Colon (tissue), 2 donors: ENCODE measurements around the gene TMEM100.

ENCODE experiments used
- FAIRE-seq: peaks from 2 replicates; lab custom pipeline; 2012; peaks lifted over from hg19 to GRCh38; lab: Jason Lieb, UNC
- donor health status: control.
- donor health status: control.

TMEM100 gene

DNA sequence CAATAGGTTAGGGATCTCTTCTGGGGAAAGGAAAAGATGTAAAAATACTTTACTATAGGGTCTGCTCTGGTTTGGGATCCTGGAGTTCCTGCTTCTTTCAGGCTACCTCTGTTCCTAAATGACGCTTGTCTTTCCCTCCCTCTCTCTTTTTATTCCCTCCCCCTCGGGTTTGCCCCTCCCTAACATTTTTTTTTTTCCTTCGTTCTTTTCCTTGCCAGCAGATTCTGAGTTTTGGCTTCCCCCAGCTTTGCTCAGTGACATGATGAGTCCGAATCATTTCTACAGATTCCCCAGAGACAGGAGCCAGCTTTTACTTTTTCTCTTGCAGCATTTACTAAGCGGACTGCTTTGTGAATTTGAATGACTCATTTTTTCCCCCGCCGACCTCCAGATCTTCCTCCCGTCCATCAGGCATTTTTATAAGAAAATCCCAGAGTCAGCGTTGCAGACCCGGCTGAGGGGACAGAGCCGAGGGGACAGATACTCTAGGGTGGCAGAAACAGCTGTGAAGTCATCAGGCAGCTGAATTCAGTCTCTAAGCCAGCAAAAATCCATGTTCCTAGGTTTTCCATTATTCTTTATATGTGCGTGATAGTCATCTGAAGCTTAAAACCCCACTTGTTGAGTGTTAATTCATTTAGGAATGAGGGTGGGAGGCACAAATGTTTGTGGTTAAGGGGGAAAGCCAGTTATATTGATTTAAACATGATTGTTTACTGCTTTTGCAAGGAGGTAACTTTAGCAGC lies at the start of gene TMEM100:
Gene TMEM100 (minus strand): TSS at position 123 of the 746 bp plus-strand sequence. CDS start 1,794 bp downstream, outside the sequence.
- FAIRE-seq: no peak

GRCh38 chr17:55772086-55772485 lies 49.4 kb upstream of the TMEM100 start:
- no peak for FAIRE-seq

DNA sequence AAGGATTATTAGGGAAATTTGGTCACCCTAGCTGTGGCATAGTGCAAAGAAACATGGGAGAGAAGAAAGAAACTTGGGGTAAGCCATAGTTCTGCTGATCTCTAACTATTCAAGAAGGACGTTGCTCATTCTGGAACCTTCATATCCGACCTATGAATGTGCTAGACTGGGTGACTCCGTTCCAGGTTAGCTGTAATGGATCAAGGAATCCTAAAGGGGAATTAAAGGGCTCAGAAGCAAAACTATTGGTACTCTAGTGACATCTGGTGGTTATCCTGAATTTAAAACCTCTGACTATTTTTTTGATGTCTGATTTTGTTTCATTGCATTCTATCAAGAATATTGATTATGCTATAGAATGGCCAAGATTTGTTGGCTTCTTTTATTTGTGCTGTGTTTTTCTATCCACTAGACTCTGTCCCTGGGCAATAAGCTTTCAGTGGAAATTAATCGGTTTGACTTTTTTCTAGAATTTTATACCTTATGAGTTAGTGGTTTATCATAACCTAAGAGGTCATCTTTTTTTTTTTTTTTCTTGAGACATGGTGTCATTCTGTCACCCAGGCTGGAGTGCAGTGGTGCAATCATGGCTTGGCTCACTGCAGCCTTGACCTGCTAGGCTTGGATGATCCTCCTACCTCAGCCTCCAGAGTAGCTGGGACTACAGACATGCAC lies 47.7 kb upstream of the TMEM100 start:
- no peak for FAIRE-seq

- no peak for FAIRE-seq
Measured at GRCh38 chr17:55769625-55770000, 46.9 kb upstream of the TMEM100 start.

DNA sequence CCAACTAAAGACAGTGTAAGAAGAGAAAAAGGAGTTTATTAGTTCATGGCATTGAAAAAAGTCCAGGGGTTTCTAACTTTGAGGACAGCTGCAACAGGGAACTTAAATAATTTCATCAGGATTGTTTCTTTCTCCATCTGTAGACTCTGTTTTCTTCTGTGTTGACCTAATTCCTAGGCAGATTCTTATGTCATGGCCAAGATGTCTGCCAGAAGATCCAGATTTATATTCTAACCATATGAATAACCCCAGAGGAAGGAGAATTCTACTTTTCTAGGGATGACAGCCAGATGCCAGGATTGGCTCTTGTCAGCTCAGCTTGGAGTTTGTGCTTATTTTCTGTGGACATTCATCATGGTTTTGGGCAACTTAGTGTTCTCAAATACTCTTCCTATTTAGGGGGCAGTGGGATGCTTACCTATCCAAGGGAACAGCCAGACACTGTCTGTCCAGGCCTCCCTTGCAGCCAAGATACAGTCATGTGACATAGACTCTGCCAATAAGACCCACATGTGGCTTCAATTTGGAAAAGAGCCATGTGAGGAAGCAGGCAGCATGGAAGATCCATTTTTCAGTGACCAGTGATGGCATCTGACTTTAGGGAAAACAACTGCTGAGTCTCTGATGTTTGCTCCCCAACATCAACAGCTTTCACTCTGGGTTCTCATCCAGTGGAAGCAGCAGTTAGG lies 46.4 kb upstream of the TMEM100 start:
- no peak for FAIRE-seq

- no peak for FAIRE-seq
Measured at GRCh38 chr17:55765472-55765871, 42.8 kb upstream of the TMEM100 start.

GRCh38 chr17:55764610-55765009 lies 41.9 kb upstream of the TMEM100 start:
- no peak for FAIRE-seq

- FAIRE-seq: no peak
Measured at GRCh38 chr17:55763856-55764255, 41.2 kb upstream of the TMEM100 start.

DNA sequence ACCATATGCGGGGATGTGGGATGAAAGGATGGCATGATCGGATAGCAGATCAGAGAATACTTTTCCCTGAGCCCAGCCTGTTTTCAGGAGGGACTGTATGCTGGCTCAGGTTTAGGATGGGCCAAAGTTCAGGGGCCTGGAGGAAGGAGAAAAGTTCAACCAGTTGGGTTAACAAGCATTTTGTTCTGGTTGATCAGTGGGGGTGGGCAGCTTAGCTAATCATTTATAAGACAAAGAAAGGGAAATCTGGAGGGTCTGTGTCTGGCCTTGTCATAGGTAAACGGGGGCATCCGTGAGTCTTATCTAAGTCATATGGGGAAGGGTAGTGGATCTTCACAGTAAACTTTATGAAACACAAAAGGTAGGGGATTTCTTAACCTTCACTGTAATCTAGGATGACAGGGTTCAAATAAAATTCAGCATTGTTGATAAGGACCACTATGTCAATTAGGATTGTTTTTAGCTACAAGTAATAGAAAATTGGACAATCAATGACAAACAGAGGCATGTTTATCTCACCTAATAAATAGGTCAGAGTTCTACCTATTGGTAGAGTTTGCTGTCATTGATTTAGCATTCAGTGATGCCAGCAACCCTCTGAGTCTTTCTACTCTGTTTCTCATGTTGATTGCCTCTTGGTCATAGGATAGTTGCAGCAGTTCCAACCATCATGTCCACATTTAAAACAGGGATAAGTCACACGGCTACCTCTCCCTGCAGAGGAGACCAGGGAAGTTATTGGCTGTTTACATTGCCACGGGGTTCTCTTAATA lies 39.6 kb upstream of the TMEM100 start:
- FAIRE-seq: no peak

DNA sequence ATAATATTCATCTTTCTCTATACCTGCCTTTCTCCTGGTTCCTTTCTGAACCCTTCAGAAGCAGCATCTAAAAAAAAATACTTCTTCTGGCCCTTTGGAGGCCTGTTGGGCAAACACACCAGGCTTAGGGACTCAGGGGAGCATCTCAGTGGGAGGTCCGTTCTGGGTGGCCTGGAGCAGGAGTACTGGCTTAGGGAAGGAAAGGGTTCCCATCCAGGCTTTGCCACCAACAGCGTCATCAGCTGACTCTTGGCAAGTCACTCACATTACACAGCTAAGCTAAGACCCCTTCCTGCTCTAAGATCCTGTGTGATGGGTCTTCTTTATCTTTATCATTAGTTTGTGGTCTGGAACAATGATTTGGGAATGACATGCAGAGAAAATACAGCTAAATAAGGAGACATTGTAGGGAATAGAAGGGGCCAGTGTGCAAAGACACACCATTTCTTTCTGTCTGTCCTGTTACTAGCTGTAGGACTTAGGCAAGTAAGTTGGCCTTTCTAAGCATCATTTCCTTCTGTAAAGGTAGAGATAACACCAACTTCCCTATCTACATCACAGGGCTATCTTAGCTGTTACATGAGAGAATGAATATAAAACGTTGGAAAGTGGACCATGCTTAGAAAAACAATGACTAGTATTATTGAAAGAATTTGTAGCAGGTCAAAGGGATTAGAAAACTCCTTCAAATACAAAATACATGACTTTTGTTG lies 38.1 kb upstream of the TMEM100 start:
- no peak for FAIRE-seq

GRCh38 chr17:55758171-55758570 lies 35.5 kb upstream of the TMEM100 start:
- no peak for FAIRE-seq

GRCh38 chr17:55757659-55758058 lies 35.0 kb upstream of the TMEM100 start:
- no peak for FAIRE-seq

DNA sequence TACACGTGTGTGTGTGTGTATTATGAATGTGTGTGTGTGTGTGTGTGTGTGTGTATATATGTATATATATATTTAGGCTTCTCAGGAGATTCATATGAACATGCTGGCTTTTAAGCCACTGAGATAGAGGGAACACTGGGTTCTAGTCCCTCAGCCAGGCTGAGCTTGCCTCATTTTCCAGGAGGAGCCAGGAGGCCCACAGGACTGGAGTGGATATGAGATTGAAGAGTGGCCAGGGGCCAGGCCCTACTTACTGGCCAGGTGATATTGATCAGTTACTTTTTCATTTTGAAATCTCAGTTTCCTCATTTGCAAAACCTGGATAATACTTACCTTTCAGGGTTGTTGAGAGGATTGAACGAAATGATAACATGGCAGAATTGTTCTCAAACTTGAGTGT lies 34.0 kb upstream of the TMEM100 start:
- no peak for FAIRE-seq

GRCh38 chr17:55751720-55752250 lies 29.1 kb upstream of the TMEM100 start:
- FAIRE-seq: no peak

DNA sequence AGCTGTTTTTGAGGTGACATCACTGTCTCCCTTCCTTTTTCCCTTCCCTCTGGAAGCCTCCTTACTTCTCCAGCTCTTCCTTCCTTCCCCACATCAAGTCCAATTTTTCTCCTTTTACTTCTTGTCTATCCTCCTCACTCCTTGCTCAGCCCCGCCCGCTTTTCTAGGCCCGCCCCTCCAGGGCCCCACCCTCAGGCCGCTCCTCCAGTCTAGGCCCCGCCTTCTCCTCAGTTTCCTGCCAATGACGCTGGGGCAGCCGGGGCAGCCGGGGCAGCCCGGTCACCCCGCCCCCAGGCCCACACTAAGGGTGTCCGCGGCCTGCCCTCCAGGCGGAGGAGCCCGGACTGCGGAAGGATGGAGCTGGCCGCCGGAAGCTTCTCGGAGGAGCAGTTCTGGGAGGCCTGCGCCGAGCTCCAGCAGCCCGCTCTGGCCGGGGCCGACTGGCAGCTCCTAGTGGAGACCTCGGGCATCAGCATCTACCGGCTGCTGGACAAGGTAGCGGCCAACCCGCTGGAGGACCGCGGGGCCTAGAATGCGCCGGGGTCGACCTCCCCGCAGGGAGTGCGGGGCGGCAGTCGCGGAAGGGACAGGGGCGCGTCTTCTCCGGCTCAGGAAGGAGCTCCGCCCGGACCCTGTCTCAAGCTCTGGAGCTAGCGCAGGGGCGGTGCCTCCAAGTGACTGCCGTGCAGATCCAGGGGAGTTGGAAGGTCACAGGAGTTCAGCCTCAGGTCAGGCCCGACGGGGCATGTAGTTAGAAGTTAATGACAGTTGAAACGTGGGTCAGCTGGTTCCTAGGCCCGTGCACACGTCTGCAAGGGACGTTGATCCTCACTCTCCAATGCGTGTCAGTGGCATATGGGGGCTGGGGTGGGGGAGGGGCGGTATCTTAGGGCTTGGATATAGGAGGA lies 28.3 kb upstream of the TMEM100 start, which contains the start of gene PCTP:
Gene PCTP (plus strand): TSS at position 302 of the 908 bp plus-strand sequence. CDS start 53 bp downstream, at position 355.
- FAIRE-seq: no peak

- FAIRE-seq: no peak
Measured at GRCh38 chr17:55749985-55750384, 27.3 kb upstream of the TMEM100 start.

DNA sequence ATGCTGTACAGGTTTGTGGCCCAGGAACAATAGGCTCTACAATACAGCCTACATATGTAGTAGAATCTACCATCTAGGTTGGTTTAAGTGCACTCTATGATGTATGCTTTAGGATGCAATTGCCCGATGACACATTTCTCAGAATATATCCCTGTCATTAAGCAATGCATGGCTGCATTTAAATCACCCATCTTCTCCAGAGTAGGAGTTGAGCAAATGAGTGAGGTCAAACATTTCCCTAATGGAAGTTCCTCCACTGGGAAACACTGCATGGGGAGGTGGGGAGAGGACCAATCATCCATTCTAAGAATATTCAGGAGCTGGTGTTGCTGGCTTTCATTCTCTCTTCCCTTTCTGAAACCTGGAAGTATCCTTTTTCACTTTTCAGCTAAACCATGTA lies 26.2 kb upstream of the TMEM100 start:
- FAIRE-seq: no peak

GRCh38 chr17:55747209-55747608 lies 24.5 kb upstream of the TMEM100 start:
- no peak for FAIRE-seq

DNA sequence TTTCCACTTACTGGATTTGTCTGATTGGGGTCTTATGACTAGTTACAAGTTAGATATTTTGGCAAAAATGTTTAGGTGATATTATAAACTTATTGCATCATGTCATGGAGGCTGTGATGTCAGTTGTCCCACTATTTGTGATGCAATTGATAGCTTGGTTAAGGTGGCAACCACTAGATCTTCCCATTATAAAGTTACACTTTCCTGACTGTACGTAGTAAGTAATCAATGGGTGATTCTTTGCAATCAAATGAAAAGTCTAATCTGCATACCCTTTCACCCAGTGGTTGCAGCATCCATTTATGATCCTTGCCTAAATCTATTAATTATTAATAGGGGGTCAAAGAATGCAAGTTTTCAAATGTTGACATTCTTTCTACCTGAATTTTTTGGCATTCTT lies 23.8 kb upstream of the TMEM100 start:
- FAIRE-seq: no peak

- FAIRE-seq: no peak
Measured at GRCh38 chr17:55745258-55745657, 22.6 kb upstream of the TMEM100 start.
